Measurements from ENCODE around the gene ACY1. TPM values are rescaled to one million over a fixed set of nuclear protein-coding genes. Genes with fewer than 3 reads are reported as not detected.

ACY1 gene
- total and polyA plus RNA-seq, 2 of the 13 experiments (the other 11 are each of a cell fraction or from before 2014, with no cell fraction given) = 113 to 162 TPM

GRCh38 chr3:51984269-51984647, 923 bp downstream of the ACY1 start:
- FAIRE-seq (no peak), ATAC-seq (no peak), DNase-seq (ENCODE audit: low spot score) (no peak)
- intact Hi-C loops (cut with micrococcal nuclease; ENCODE audit: unreplicated experiment) (no loop called here), in situ Hi-C loops (cut with HindIII; ENCODE audit: extremely low pct_ligation_motif_present, low pct_unique_long_range_greater_than_20kb) (no loop called here)
- 0 out of 2 replicates have a peak, but pooled peaks have one; percentile 26 for TF ChIP-seq HIVEP1 (CRISPR knock-in tag; IDR thresholded peaks at IDR 0.05)
- TF ChIP-seq ZGPAT (CRISPR knock-in tag; IDR thresholded peaks at IDR 0.05) = no peak
- TF ChIP-seq SIX1 (CRISPR knock-in tag; IDR thresholded peaks at IDR 0.05; ENCODE audit: borderline replicate concordance) = no peak
- 0 out of 2 replicates have a peak, but pooled peaks have one; percentile 18 for TF ChIP-seq ZNF619 (CRISPR knock-in tag; IDR thresholded peaks at IDR 0.05)
- TF ChIP-seq SRF (IDR thresholded peaks at IDR 0.05; ENCODE audit: low read depth, low read length) = no peak
- no peak for TF ChIP-seq ZNF605 (CRISPR knock-in tag; IDR thresholded peaks at IDR 0.05)
- TF ChIP-seq RFX5 (IDR thresholded peaks at IDR 0.05; ENCODE audit: low read depth, low read length) = no peak
- TF ChIP-seq ZNF713 (CRISPR knock-in tag; IDR thresholded peaks at IDR 0.05) = 0 out of 2 replicates have a peak, but pooled peaks have one; percentile 53
- no peak for TF ChIP-seq MEIS1 (CRISPR knock-in tag; IDR thresholded peaks at IDR 0.05; ENCODE audit: borderline replicate concordance)
- no peak for TF ChIP-seq SOX6 (IDR thresholded peaks at IDR 0.05)
- TF ChIP-seq SOX6 (CRISPR knock-in tag; IDR thresholded peaks at IDR 0.05) = peak; percentile 22; the same call in 1 of the 2 replicates
- TF ChIP-seq TGIF2 (CRISPR knock-in tag; IDR thresholded peaks at IDR 0.05) = 0 out of 2 replicates have a peak, but pooled peaks have one; percentile 11
- TF ChIP-seq ZNF574 (CRISPR knock-in tag; IDR thresholded peaks at IDR 0.05) = 0 out of 2 replicates have a peak, but pooled peaks have one; percentile 6
- no peak for TF ChIP-seq ZNF335 (CRISPR knock-in tag; IDR thresholded peaks at IDR 0.05)
- TF ChIP-seq HMGXB4 (CRISPR knock-in tag; IDR thresholded peaks at IDR 0.05; ENCODE audit: borderline replicate concordance in 1 of 2, low read depth in 1 of 2) = peak in 1 of 2 experiments; percentile 38; a peak in 1 of 4 replicates
- peak; percentile 4 for TF ChIP-seq AGO2 (optimal IDR thresholded peaks at IDR 0.05; ENCODE audit: low read depth, low read length)
- no peak for TF ChIP-seq CENPBD1 (CRISPR knock-in tag; IDR thresholded peaks at IDR 0.05; ENCODE audit: borderline replicate concordance, low read depth)
- 0 out of 2 replicates have a peak, but pooled peaks have one; percentile 40 for TF ChIP-seq KDM5B (CRISPR knock-in tag; IDR thresholded peaks at IDR 0.05; ENCODE audit: borderline replicate concordance)
- H4K20me1 ChIP-seq (ENCODE audit: insufficient read depth, low read length) = no peaks in the 10 kb centered on the region
- peak overlapping the region; percentile 89 for H3K9ac ChIP-seq (ENCODE audit: insufficient read depth, low read depth, low read length)
- BruUV-seq (replicated peaks) = no TSS peak
- H3K36me3 ChIP-seq (replicated peaks in 1 of 2; ENCODE audit: control insufficient read depth in 1 of 2, insufficient read depth in 2 of 2, low read length in 2 of 2) = peaks cover 0 to 1% of the 10 kb centered on the region in 2 experiments; a peak in 2 of 5 replicates
- ChIA-PET POLR2A (interaction anchor here (1.2 to 6.4 kb wide), 7 partner anchors 9 to 485 kb away, joined by 4 to 187 read pairs (median 59); partner anchors contain the start of genes ABHD14A, ABHD14B, PARP3 and PCBP4), CTCF (ENCODE audit: low intra/inter-chr PET ratio, low total read pairs) (no interaction called here)
- H3K4me3 ChIP-seq (replicated peaks in 1 of 3; ENCODE audit: insufficient read depth in 1 of 3, low read depth in 2 of 3, low read length in 3 of 3) = peak overlapping the region; percentile 70 to 83 (median 73)
- peaks cover 17% of the 10 kb centered on the region for H3K79me2 ChIP-seq (ENCODE audit: insufficient read depth, low read length)
- no peaks in the 10 kb centered on the region for H3K27me3 ChIP-seq (ENCODE audit: control insufficient read depth in 1 of 2, insufficient read depth in 2 of 2, low read length in 2 of 2)
- peak overlapping the region; percentile 94 for H3K27ac ChIP-seq (ENCODE audit: extremely low read length, insufficient read depth, low read length)
- peak overlapping the region; percentile 98 for H3K4me2 ChIP-seq (ENCODE audit: low read depth, low read length)
- no peaks in the 10 kb centered on the region for H3K9me3 ChIP-seq (ENCODE audit: low read length)
- peaks cover 51% of the 10 kb centered on the region for H3K4me1 ChIP-seq (ENCODE audit: insufficient read depth, low read length)
- H2AFZ ChIP-seq (ENCODE audit: low read length) = no peak overlapping the region

Data from HepG2 (cell line).